Adipocyte (in vitro differentiated cells): ENCODE measurements around the gene PLD1.

Source experiments
- DNase-seq: peaks from one replicate; pipeline ENCODE4 v3.0.0-alpha.2; 2015; ENCODE audit warnings: low read depth
- H3K27me3 ChIP-seq: replicated peaks from 2 replicates; pipeline ENCODE4 v1.7.0; 2013; ENCODE audit warnings: mild to moderate bottlenecking, low read length, moderate library complexity; ENCODE audit not compliant: control insufficient read depth, insufficient read depth
- H3K36me3 ChIP-seq: 2 replicates; pipeline ENCODE4 v1.7.0; 2013; ENCODE audit warnings: low read length, mild to moderate bottlenecking, moderate library complexity; ENCODE audit not compliant: control insufficient read depth, insufficient read depth, severe bottlenecking
- H3K4me1 ChIP-seq: 2 replicates; pipeline ENCODE4 v1.7.0; 2013; ENCODE audit warnings: mild to moderate bottlenecking, low read length, moderate library complexity; ENCODE audit not compliant: control insufficient read depth, insufficient read depth
- H3K4me3 ChIP-seq: 2 replicates; pipeline ENCODE4 v1.7.0; 2013; ENCODE audit warnings: mild to moderate bottlenecking, low read length, moderate library complexity
- H3K9ac ChIP-seq: 2 replicates; pipeline ENCODE4 v1.7.0; 2013; ENCODE audit warnings: mild to moderate bottlenecking, low read length, moderate library complexity
- H3K9me3 ChIP-seq: 2 replicates; pipeline ENCODE4 v1.7.0; 2013; ENCODE audit warnings: mild to moderate bottlenecking, low read length, moderate library complexity; ENCODE audit not compliant: control insufficient read depth

PLD1 gene

GRCh38 chr3:171687581-171687980 is 122.7 kb downstream of the PLD1 start:
- no peaks in the 10 kb centered on the region for H3K9me3 ChIP-seq
- H3K4me3 ChIP-seq: no peak overlapping the region
- H3K9ac ChIP-seq: no peak overlapping the region
- no peaks in the 10 kb centered on the region for H3K27me3 ChIP-seq
- no peak for DNase-seq
- H3K4me1 ChIP-seq: no peaks in the 10 kb centered on the region
- no peaks in the 10 kb centered on the region for H3K36me3 ChIP-seq

GRCh38 chr3:171687064-171687463 is 123.2 kb downstream of the PLD1 start:
- no peak for DNase-seq
- Histone ChIP-seq H3K4me3 (no peak overlapping the region), H3K27me3 (no peaks in the 10 kb centered on the region), H3K36me3 (no peaks in the 10 kb centered on the region), H3K4me1 (no peaks in the 10 kb centered on the region), H3K9ac (no peak overlapping the region), H3K9me3 (no peaks in the 10 kb centered on the region)

GRCh38 chr3:171685116-171685895 is 125.0 kb downstream of the PLD1 start:
- H3K9me3 ChIP-seq: no peaks in the 10 kb centered on the region
- no peaks in the 10 kb centered on the region for H3K4me1 ChIP-seq
- no peak overlapping the region for H3K4me3 ChIP-seq
- DNase-seq: no peak
- H3K36me3 ChIP-seq: no peaks in the 10 kb centered on the region
- no peaks in the 10 kb centered on the region for H3K27me3 ChIP-seq
- no peak overlapping the region for H3K9ac ChIP-seq

- H3K9ac ChIP-seq: no peak overlapping the region
- H3K4me1 ChIP-seq: no peaks in the 10 kb centered on the region
- H3K36me3 ChIP-seq: no peaks in the 10 kb centered on the region
- no peak overlapping the region for H3K4me3 ChIP-seq
- H3K27me3 ChIP-seq: no peaks in the 10 kb centered on the region
- DNase-seq: no peak
- H3K9me3 ChIP-seq: no peaks in the 10 kb centered on the region
Observed at GRCh38 chr3:171684221-171684620, 126.1 kb downstream of the PLD1 start.

GRCh38 chr3:171682743-171683142 is 127.5 kb downstream of the PLD1 start:
- Histone ChIP-seq H3K9me3 (no peaks in the 10 kb centered on the region), H3K4me3 (no peak overlapping the region), H3K9ac (no peak overlapping the region), H3K4me1 (no peaks in the 10 kb centered on the region), H3K27me3 (no peaks in the 10 kb centered on the region), H3K36me3 (no peaks in the 10 kb centered on the region)
- no peak for DNase-seq

- Histone ChIP-seq H3K4me3 (no peak overlapping the region), H3K27me3 (no peaks in the 10 kb centered on the region), H3K36me3 (no peaks in the 10 kb centered on the region), H3K9ac (no peak overlapping the region), H3K9me3 (no peaks in the 10 kb centered on the region), H3K4me1 (no peaks in the 10 kb centered on the region)
- DNase-seq: no peak
Observed at GRCh38 chr3:171680726-171681411, 129.4 kb downstream of the PLD1 start.

- Histone ChIP-seq H3K4me3 (no peak overlapping the region), H3K27me3 (no peaks in the 10 kb centered on the region), H3K4me1 (no peaks in the 10 kb centered on the region), H3K9me3 (no peaks in the 10 kb centered on the region), H3K9ac (no peak overlapping the region), H3K36me3 (no peaks in the 10 kb centered on the region)
- DNase-seq: no peak
Observed at GRCh38 chr3:171678971-171679492, 131.3 kb downstream of the PLD1 start.

GRCh38 chr3:171677706-171678105 is 132.6 kb downstream of the PLD1 start:
- DNase-seq: no peak
- Histone ChIP-seq H3K4me1 (no peaks in the 10 kb centered on the region), H3K9ac (no peak overlapping the region), H3K4me3 (no peak overlapping the region), H3K27me3 (no peaks in the 10 kb centered on the region), H3K9me3 (no peaks in the 10 kb centered on the region), H3K36me3 (no peaks in the 10 kb centered on the region)

- no peak for DNase-seq
- Histone ChIP-seq H3K36me3 (no peaks in the 10 kb centered on the region), H3K9ac (no peak overlapping the region), H3K27me3 (no peaks in the 10 kb centered on the region), H3K9me3 (no peaks in the 10 kb centered on the region), H3K4me1 (no peaks in the 10 kb centered on the region), H3K4me3 (no peak overlapping the region)
Observed at GRCh38 chr3:171676601-171677175, 133.6 kb downstream of the PLD1 start.

- Histone ChIP-seq H3K9me3 (no peaks in the 10 kb centered on the region), H3K36me3 (no peaks in the 10 kb centered on the region), H3K4me1 (no peaks in the 10 kb centered on the region), H3K27me3 (no peaks in the 10 kb centered on the region), H3K9ac (no peak overlapping the region), H3K4me3 (no peak overlapping the region)
- no peak for DNase-seq
Observed at GRCh38 chr3:171673951-171674350, 136.3 kb downstream of the PLD1 start.

GRCh38 chr3:171672538-171672937 is 137.7 kb downstream of the PLD1 start:
- no peaks in the 10 kb centered on the region for H3K4me1 ChIP-seq
- H3K27me3 ChIP-seq: no peaks in the 10 kb centered on the region
- no peak overlapping the region for H3K4me3 ChIP-seq
- no peak for DNase-seq
- H3K9ac ChIP-seq: no peak overlapping the region
- H3K36me3 ChIP-seq: no peaks in the 10 kb centered on the region
- no peaks in the 10 kb centered on the region for H3K9me3 ChIP-seq
